Naive thymus-derived CD4-positive, alpha-beta T cell (primary cell): Measurements from ENCODE around the gene LDB2. TPM values are rescaled to one million over a fixed set of nuclear protein-coding genes. Genes with fewer than 3 reads are reported as not detected.

Experiments
- ATAC-seq: fragments of 150-1000 bp; cut with Tn5 transposase; 2 replicates; pipeline ENCODE4 v1.10.0; 2021; ENCODE audit warnings: mild to moderate bottlenecking, moderate library complexity
- CTCF ChIA-PET: fragments of 350-600 bp; sonication (Branson Sonifier 250); formaldehyde crosslinking; loops from one replicate; lab custom pipeline; 2021; ENCODE audit warnings: antibody characterized with exemption; lab: Charles Lee
- POLR2A ChIA-PET: fragments of 350-600 bp; sonication (Branson Sonifier 250); formaldehyde crosslinking; loops from one replicate; lab custom pipeline; 2021; ENCODE audit warnings: antibody characterized with exemption, inconsistent platforms; lab: Charles Lee
- DNase-seq, 9 donors: peaks; one replicate each; pipeline versions ENCODE4 v3.0.0 to v3.0.0-alpha.2; 2020 to 2022; ENCODE audit warnings: mixed read lengths in 1 of 9
- H3K27ac ChIP-seq: one replicate; pipeline ENCODE4 v1.7.0; 2013; ENCODE audit warnings: mild to moderate bottlenecking, low read depth, low read length, moderate library complexity
- H3K27me3 ChIP-seq, 2 donors: one replicate each; pipeline ENCODE4 v1.7.0; 2013; ENCODE audit warnings: low read length in 2 of 2, mild to moderate bottlenecking in 2 of 2, moderate library complexity in 2 of 2; ENCODE audit not compliant: control insufficient read depth in 2 of 2, insufficient read depth in 2 of 2
- H3K36me3 ChIP-seq, 3 experiments: 1 replicate in 2 of 3; 2 replicates in 1 of 3; pipeline ENCODE4 v1.7.0; 2013; ENCODE audit warnings: low read length in 3 of 3, mild to moderate bottlenecking in 3 of 3, moderate library complexity in 1 of 3; ENCODE audit not compliant: insufficient read depth in 3 of 3, control insufficient read depth in 2 of 3
- H3K4me1 ChIP-seq, 2 donors: one replicate each; pipeline ENCODE4 v1.7.0; 2013; ENCODE audit warnings: low read length in 2 of 2, mild to moderate bottlenecking in 2 of 2, moderate library complexity in 1 of 2; ENCODE audit not compliant: control insufficient read depth in 2 of 2, insufficient read depth in 2 of 2
- H3K4me3 ChIP-seq: 2 replicates; pipeline ENCODE4 v1.7.0; 2013; ENCODE audit warnings: mild to moderate bottlenecking, low read length
- H3K9me3 ChIP-seq, 3 experiments: 1 replicate in 2 of 3; 2 replicates in 1 of 3; pipeline ENCODE4 v1.7.0; 2013; ENCODE audit warnings: low read length in 3 of 3; ENCODE audit not compliant: control insufficient read depth in 2 of 3
- H3K27ac Mint-ChIP-seq, 9 donors: one replicate each; pipeline ENCODE4 v1.8.0; 2020 to 2022; ENCODE audit warnings: mixed read lengths in 9 of 9, mild to moderate bottlenecking in 8 of 9, moderate library complexity in 5 of 9, inconsistent platforms in 2 of 9
- H3K27me3 Mint-ChIP-seq, 5 donors: one replicate each; pipeline ENCODE4 v1.8.0; 2021 to 2022; ENCODE audit warnings: mixed read lengths in 5 of 5, mild to moderate bottlenecking in 1 of 5
- H3K36me3 Mint-ChIP-seq, 5 donors: one replicate each; pipeline ENCODE4 v1.8.0; 2020 to 2022; ENCODE audit warnings: mixed read lengths in 5 of 5, mild to moderate bottlenecking in 3 of 5, inconsistent platforms in 1 of 5
- H3K4me1 Mint-ChIP-seq, 7 donors: one replicate each; pipeline ENCODE4 v1.8.0; 2020 to 2022; ENCODE audit warnings: mixed read lengths in 7 of 7, mild to moderate bottlenecking in 3 of 7, inconsistent platforms in 1 of 7
- H3K4me3 Mint-ChIP-seq, 10 donors: one replicate each; pipeline ENCODE4 v1.8.0; 2020 to 2022; ENCODE audit warnings: mild to moderate bottlenecking in 10 of 10, mixed read lengths in 10 of 10, moderate library complexity in 6 of 10, inconsistent platforms in 2 of 10
- H3K9me3 Mint-ChIP-seq, 11 donors: one replicate each; pipeline ENCODE4 v1.8.0; 2020 to 2022; ENCODE audit warnings: mixed read lengths in 11 of 11, mild to moderate bottlenecking in 4 of 11, inconsistent platforms in 1 of 11, moderate library complexity in 1 of 11
- intact Hi-C, 2 donors: fragments of 100-400 bp; cut with micrococcal nuclease; formaldehyde crosslinking; loops; one replicate each; pipeline ENCODE4 v1.15.1; 2023
- polyA plus RNA-seq, 2 donors: library from polyadenylated mRNA; unstranded; fragments of 300-500 nt; fragmentation: Illumina TruSeq; gene quantifications; one replicate each; pipeline ENCODE4 v1.2.3, GENCODE V29; 2021
- total RNA-seq, 6 experiments: library from RNA in 5 of 6; stranded (reverse) in 5 of 6; gene quantifications; 1 replicate in 5 of 6; 2 replicates in 1 of 6; pipeline ENCODE4 v1.2.3 and lab custom pipeline; 2021 to 2026

Gene LDB2
- total and polyA plus RNA-seq, 7 experiments from 2014 or later: 0.29 to 1.5 TPM; not detected in 5

GRCh38 chr4:16713271-16713670 is 185.2 kb downstream of the LDB2 start:
- ChIA-PET POLR2A (interaction anchor here (0.7 kb wide), 1 partner anchor 31 kb away, joined by 3 read pairs; no protein-coding TSS in a partner anchor), CTCF (no interaction called here)
- Histone ChIP-seq H3K4me3 (no peak overlapping the region), H3K36me3 (no peaks in the 10 kb centered on the region), H3K27ac (no peak overlapping the region), H3K27me3 (no peaks in the 10 kb centered on the region), H3K9me3 (no peaks in the 10 kb centered on the region), H3K4me1 (no peaks in the 10 kb centered on the region)
- peaks cover 0 to 13% (median 0%) of the 10 kb centered on the region in 11 donors for H3K9me3 Mint-ChIP-seq
- no peak overlapping the region for H3K27ac Mint-ChIP-seq
- H3K36me3 Mint-ChIP-seq: no peaks in the 10 kb centered on the region
- no peaks in the 10 kb centered on the region for H3K4me1 Mint-ChIP-seq
- H3K27me3 Mint-ChIP-seq: peaks cover 0 to 14% (median 7%) of the 10 kb centered on the region in 5 donors
- ATAC-seq: no peak
- no peak for DNase-seq
- H3K4me3 Mint-ChIP-seq: no peak overlapping the region
- intact Hi-C loops: no loop called here

GRCh38 chr4:16710198-16710597 is 188.2 kb downstream of the LDB2 start:
- Histone ChIP-seq H3K9me3 (no peaks in the 10 kb centered on the region), H3K27ac (no peak overlapping the region), H3K27me3 (no peaks in the 10 kb centered on the region), H3K36me3 (no peaks in the 10 kb centered on the region), H3K4me1 (no peaks in the 10 kb centered on the region), H3K4me3 (no peak overlapping the region)
- intact Hi-C loops: no loop called here
- ATAC-seq: no peak
- Mint-ChIP-seq H3K4me1 (no peaks in the 10 kb centered on the region), H3K36me3 (no peaks in the 10 kb centered on the region), H3K9me3 (peaks cover 0 to 7% (median 0%) of the 10 kb centered on the region in 11 donors), H3K27ac (no peak overlapping the region), H3K27me3 (peaks cover 0 to 15% (median 12%) of the 10 kb centered on the region in 5 donors), H3K4me3 (no peak overlapping the region)
- no peak for DNase-seq
- ChIA-PET CTCF (no interaction called here), POLR2A (no interaction called here)

GRCh38 chr4:16707874-16708273 is 190.6 kb downstream of the LDB2 start:
- H3K27me3 ChIP-seq: no peaks in the 10 kb centered on the region
- H3K4me3 ChIP-seq: no peak overlapping the region
- Mint-ChIP-seq H3K36me3 (no peaks in the 10 kb centered on the region), H3K9me3 (peaks cover 0 to 11% (median 0%) of the 10 kb centered on the region in 11 donors), H3K4me3 (no peak overlapping the region), H3K27ac (no peak overlapping the region), H3K4me1 (no peaks in the 10 kb centered on the region), H3K27me3 (peaks cover 0 to 15% (median 10%) of the 10 kb centered on the region in 5 donors)
- H3K27ac ChIP-seq: no peak overlapping the region
- H3K36me3 ChIP-seq: no peaks in the 10 kb centered on the region
- H3K9me3 ChIP-seq: no peaks in the 10 kb centered on the region
- ChIA-PET CTCF (no interaction called here), POLR2A (no interaction called here)
- H3K4me1 ChIP-seq: no peaks in the 10 kb centered on the region
- DNase-seq (no peak), ATAC-seq (no peak)
- intact Hi-C loops: no loop called here

GRCh38 chr4:16706251-16706650 is 192.2 kb downstream of the LDB2 start:
- DNase-seq (no peak), ATAC-seq (no peak)
- Mint-ChIP-seq H3K27me3 (peaks cover 0 to 13% (median 9%) of the 10 kb centered on the region in 5 donors), H3K27ac (no peak overlapping the region), H3K36me3 (no peaks in the 10 kb centered on the region), H3K4me3 (no peak overlapping the region), H3K9me3 (peaks cover 0 to 13% (median 1%) of the 10 kb centered on the region in 11 donors), H3K4me1 (no peaks in the 10 kb centered on the region)
- Histone ChIP-seq H3K36me3 (no peaks in the 10 kb centered on the region), H3K9me3 (no peaks in the 10 kb centered on the region), H3K27ac (no peak overlapping the region), H3K4me3 (no peak overlapping the region), H3K4me1 (no peaks in the 10 kb centered on the region), H3K27me3 (no peaks in the 10 kb centered on the region)
- ChIA-PET POLR2A (no interaction called here), CTCF (no interaction called here)
- intact Hi-C loops: no loop called here

- H3K27ac ChIP-seq: no peak overlapping the region
- Mint-ChIP-seq H3K36me3 (no peaks in the 10 kb centered on the region), H3K4me3 (no peak overlapping the region), H3K9me3 (peaks cover 0 to 7% (median 1%) of the 10 kb centered on the region in 11 donors), H3K4me1 (no peaks in the 10 kb centered on the region), H3K27me3 (peaks cover 0 to 8% (median 4%) of the 10 kb centered on the region in 5 donors), H3K27ac (no peak overlapping the region)
- no peaks in the 10 kb centered on the region for H3K4me1 ChIP-seq
- intact Hi-C loops: no loop called here
- no peaks in the 10 kb centered on the region for H3K27me3 ChIP-seq
- H3K36me3 ChIP-seq: no peaks in the 10 kb centered on the region
- ChIA-PET CTCF (no interaction called here), POLR2A (no interaction called here)
- DNase-seq: no peak
- ATAC-seq: no peak
- H3K9me3 ChIP-seq: no peaks in the 10 kb centered on the region
- H3K4me3 ChIP-seq: no peak overlapping the region
These were observed 193.1 kb downstream of the LDB2 start for GRCh38 chr4:16705341-16705740.

GRCh38 chr4:16704489-16704888 is 194.0 kb downstream of the LDB2 start:
- CTCF ChIA-PET: no interaction called here
- Histone ChIP-seq H3K27ac (no peak overlapping the region), H3K9me3 (no peaks in the 10 kb centered on the region), H3K4me1 (no peaks in the 10 kb centered on the region), H3K4me3 (no peak overlapping the region), H3K36me3 (no peaks in the 10 kb centered on the region), H3K27me3 (no peaks in the 10 kb centered on the region)
- Mint-ChIP-seq H3K27ac (no peak overlapping the region), H3K27me3 (peaks cover 0 to 8% (median 4%) of the 10 kb centered on the region in 5 donors), H3K4me3 (no peak overlapping the region), H3K4me1 (no peaks in the 10 kb centered on the region), H3K9me3 (peaks cover 0 to 7% (median 1%) of the 10 kb centered on the region in 11 donors), H3K36me3 (no peaks in the 10 kb centered on the region)
- DNase-seq (no peak), ATAC-seq (no peak)
- POLR2A ChIA-PET: no interaction called here
- intact Hi-C loops: no loop called here

GRCh38 chr4:16695896-16696295 is 202.5 kb downstream of the LDB2 start:
- peaks cover 0 to 11% (median 0%) of the 10 kb centered on the region in 5 donors for H3K27me3 Mint-ChIP-seq
- no peaks in the 10 kb centered on the region for H3K36me3 ChIP-seq
- no peaks in the 10 kb centered on the region for H3K27me3 ChIP-seq
- no peaks in the 10 kb centered on the region for H3K4me1 Mint-ChIP-seq
- H3K4me3 Mint-ChIP-seq: no peak overlapping the region
- no peak overlapping the region for H3K27ac Mint-ChIP-seq
- peaks cover 0 to 4% (median 0%) of the 10 kb centered on the region in 5 donors for H3K36me3 Mint-ChIP-seq
- H3K27ac ChIP-seq: no peak overlapping the region
- ChIA-PET POLR2A (no interaction called here), CTCF (no interaction called here)
- no peak for ATAC-seq
- H3K4me1 ChIP-seq: no peaks in the 10 kb centered on the region
- no peak overlapping the region for H3K4me3 ChIP-seq
- intact Hi-C loops: no loop called here
- H3K9me3 Mint-ChIP-seq: peaks cover 0 to 4% (median 0%) of the 10 kb centered on the region in 11 donors
- DNase-seq: no peak
- H3K9me3 ChIP-seq: no peaks in the 10 kb centered on the region
